ENCODE results near the gene GIPC2.
"Not testable (repeated sequence)": the region's sequence is repeated elsewhere in the genome, so short reads cannot be mapped to it uniquely, and the experiment has no call there.

The GIPC2 gene

GRCh38 chr1:78038071-78038470 lies 7.7 kb upstream of the GIPC2 start:
- no peak for DNase-seq

- DNase-seq, result no peak
Observed at GRCh38 chr1:78038491-78038939, 7.3 kb upstream of the GIPC2 start.

- no peak for DNase-seq
Observed at GRCh38 chr1:78040484-78041089, 5.2 kb upstream of the GIPC2 start.

- DNase-seq, result no peak
Observed at GRCh38 chr1:78043436-78043835, 2.3 kb upstream of the GIPC2 start.

GRCh38 chr1:78044796-78045562 lies 787 bp upstream of the GIPC2 start:
- DNase-seq, result no peak

GRCh38 chr1:78045563-78045925 lies 222 bp upstream of the GIPC2 start:
- DNase-seq, result no peak

- no peak for DNase-seq
Observed at GRCh38 chr1:78047106-78047505, 1.3 kb downstream of the GIPC2 start.

- DNase-seq, result no peak
Observed at GRCh38 chr1:78047631-78048030, 1.9 kb downstream of the GIPC2 start.

GRCh38 chr1:78048446-78048845 lies 2.7 kb downstream of the GIPC2 start:
- DNase-seq, result no peak

GRCh38 chr1:78049396-78049795 lies 3.6 kb downstream of the GIPC2 start:
- no peak for DNase-seq

- DNase-seq, result no peak
Observed at GRCh38 chr1:78051005-78051404, 5.2 kb downstream of the GIPC2 start.

GRCh38 chr1:78052685-78053405 lies 7.1 kb downstream of the GIPC2 start:
- no peak for DNase-seq

GRCh38 chr1:78053498-78053897 lies 7.7 kb downstream of the GIPC2 start:
- DNase-seq, result no peak

GRCh38 chr1:78054559-78054958 lies 8.8 kb downstream of the GIPC2 start:
- DNase-seq, result no peak

- DNase-seq, result no peak
Observed at GRCh38 chr1:78054972-78055371, 9.2 kb downstream of the GIPC2 start.

- no peak for DNase-seq
Observed at GRCh38 chr1:78055565-78056132, 9.9 kb downstream of the GIPC2 start.

GRCh38 chr1:78058670-78059069 lies 12.9 kb downstream of the GIPC2 start:
- no peak for DNase-seq

GRCh38 chr1:78060857-78061563 lies 15.2 kb downstream of the GIPC2 start:
- DNase-seq, result no peak

- no peak for DNase-seq
Observed at GRCh38 chr1:78061825-78062523, 16.2 kb downstream of the GIPC2 start.

- not testable (repeated sequence) for DNase-seq
Observed at GRCh38 chr1:78064886-78065285, 19.1 kb downstream of the GIPC2 start.

- no peak for DNase-seq
Observed at GRCh38 chr1:78068681-78069283, 23.0 kb downstream of the GIPC2 start.

GRCh38 chr1:78069784-78070183 lies 24.0 kb downstream of the GIPC2 start:
- no peak for DNase-seq

Data from NCI-H69 (cell line).